Neural cell (in vitro differentiated cells): ENCODE data around the gene INVS.

Experiments
- CTCF ChIP-seq: fragments of 450-650 bp; IDR thresholded peaks from 2 replicates; pipeline ENCODE4 v1.5.1; 2014; ENCODE audit warnings: antibody characterized with exemption, mild to moderate bottlenecking, moderate library complexity; ENCODE audit not compliant: poor library complexity, severe bottlenecking
- EP300 ChIP-seq: fragments of 450-650 bp; conservative IDR thresholded peaks from 2 replicates; pipeline ENCODE4 v1.6.1; 2014; ENCODE audit warnings: antibody characterized with exemption, mild to moderate bottlenecking, moderate library complexity; ENCODE audit not compliant: poor library complexity, severe bottlenecking
- EZH2 ChIP-seq: fragments of 200-600, 300-800 bp; shearing (Covaris generic), sonication (generic); IDR thresholded peaks from 2 replicates; pipeline ENCODE4 v1.6.1; 2014; ENCODE audit warnings: antibody characterized with exemption, low read length, borderline replicate concordance, mild to moderate bottlenecking; ENCODE audit not compliant: insufficient read depth, poor library complexity, severe bottlenecking
- POLR2AphosphoS5 ChIP-seq: IDR thresholded peaks from 2 replicates; pipeline ENCODE4 v1.6.1; 2012
- REST ChIP-seq: IDR thresholded peaks from 2 replicates; pipeline ENCODE4 v1.6.1; 2012; ENCODE audit warnings: borderline replicate concordance
- SMC3 ChIP-seq: fragments of 450-650 bp; conservative IDR thresholded peaks from 2 replicates; pipeline ENCODE4 v1.6.1; 2014; ENCODE audit warnings: antibody characterized with exemption, mild to moderate bottlenecking, moderate library complexity; ENCODE audit not compliant: poor library complexity
- TAF1 ChIP-seq: IDR thresholded peaks from 2 replicates; pipeline ENCODE4 v1.6.1; 2012; ENCODE audit warnings: low read depth

GRCh38 chr9:100084734-100085133, 14.3 kb upstream of the INVS start:
- TF ChIP-seq POLR2AphosphoS5 (no peak), TAF1 (no peak), CTCF (no peak), REST (no peak), EZH2 (no peak), SMC3 (no peak), EP300 (no peak)
